Activated CD4-positive, alpha-beta memory T cell treated with anti-CD3 and anti-CD28 coated beads for 36 hours (primary cell): ENCODE results near the gene EDEM1. TPM values are rescaled to one million over a fixed set of nuclear protein-coding genes. Genes with fewer than 3 reads are reported as not detected.
"Not testable (repeated sequence)": the region's sequence is repeated elsewhere in the genome, so short reads cannot be mapped to it uniquely, and the experiment has no call there.

Experiments used
- CTCF ChIA-PET: fragments of 350-600 bp; sonication (Branson Sonifier 250); formaldehyde crosslinking; loops from one replicate; lab custom pipeline; 2021; ENCODE audit warnings: antibody characterized with exemption, inconsistent platforms; lab: Charles Lee
- POLR2A ChIA-PET: fragments of 350-600 bp; sonication (Branson Sonifier 250); formaldehyde crosslinking; loops from one replicate; lab custom pipeline; 2021; ENCODE audit warnings: antibody characterized with exemption; lab: Charles Lee
- DNase-seq: peaks from one replicate; pipeline ENCODE4 v3.0.0-alpha.2; 2020
- H3K27ac Mint-ChIP-seq: one replicate; pipeline ENCODE4 v1.8.0; 2021; ENCODE audit warnings: mixed read lengths
- H3K27me3 Mint-ChIP-seq: one replicate; pipeline ENCODE4 v1.8.0; 2021; ENCODE audit warnings: mixed read lengths
- H3K36me3 Mint-ChIP-seq: one replicate; pipeline ENCODE4 v1.8.0; 2021; ENCODE audit warnings: mixed read lengths
- H3K4me1 Mint-ChIP-seq: one replicate; pipeline ENCODE4 v1.8.0; 2021; ENCODE audit warnings: low read depth, mixed read lengths
- H3K4me3 Mint-ChIP-seq: one replicate; pipeline ENCODE4 v1.8.0; 2021; ENCODE audit warnings: mild to moderate bottlenecking, mixed read lengths
- H3K9me3 Mint-ChIP-seq: one replicate; pipeline ENCODE4 v1.8.0; 2021; ENCODE audit warnings: mixed read lengths
- intact Hi-C: fragments of 100-400 bp; cut with micrococcal nuclease; formaldehyde crosslinking; loops from one replicate; pipeline ENCODE4 v1.15.1; 2023
- total RNA-seq, 2 experiments: library from RNA; stranded (reverse); gene quantifications; one replicate each; pipeline ENCODE4 v1.2.3, GENCODE V29; 2021

Gene EDEM1
- total RNA-seq, 2 experiments from 2014 or later, result 192 to 203 TPM

- no peak overlapping the region for H3K27ac Mint-ChIP-seq
Measured at GRCh38 chr3:5181469-5182141, 5.9 kb upstream of the EDEM1 start.

DNA sequence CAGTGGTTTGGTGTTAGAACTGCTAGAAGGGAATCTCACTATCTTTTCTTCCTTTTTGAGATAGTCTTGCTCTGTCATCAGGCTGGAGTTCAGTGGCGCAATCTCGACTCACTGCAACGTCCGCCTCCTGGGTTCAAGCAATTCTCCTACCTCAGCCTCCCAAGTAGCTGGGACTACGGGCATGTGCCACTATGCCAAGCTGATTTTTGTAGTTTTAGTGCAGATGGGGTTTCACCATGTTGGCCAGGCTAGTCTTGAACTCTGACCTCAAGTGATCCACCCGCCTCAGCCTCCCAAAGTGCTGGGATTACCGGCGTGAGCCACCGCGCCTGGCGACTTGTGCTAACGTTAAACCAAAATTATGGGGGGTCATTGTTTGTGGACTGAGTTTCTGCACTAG lies 3.8 kb upstream of the EDEM1 start:
- H3K4me3 Mint-ChIP-seq, H3K27me3 Mint-ChIP-seq, CTCF ChIA-PET, H3K9me3 Mint-ChIP-seq, POLR2A ChIA-PET, DNase-seq, H3K27ac Mint-ChIP-seq: not testable (repeated sequence)
- Mint-ChIP-seq H3K36me3 (peaks cover 22% of the 10 kb centered on the region), H3K4me1 (peaks cover 20% of the 10 kb centered on the region)
- intact Hi-C loops, result loop anchor here (10.0 kb wide), 1 partner anchor 459 kb away; no protein-coding TSS in a partner anchor

More at GRCh38 chr3:5181469-5182141, 5.9 kb upstream of the EDEM1 start:
- Mint-ChIP-seq H3K4me1 (peaks cover 18% of the 10 kb centered on the region), H3K27me3 (no peaks in the 10 kb centered on the region), H3K9me3 (no peaks in the 10 kb centered on the region), H3K4me3 (no peak overlapping the region), H3K36me3 (peaks cover 27% of the 10 kb centered on the region)
- ChIA-PET POLR2A (interaction anchor here (0.6 to 0.7 kb wide), 2 partner anchors 14 to 673 kb away, joined by 3 read pairs; no protein-coding TSS in a partner anchor), CTCF (interaction anchor here (1.5 to 1.7 kb wide), 2 partner anchors 14 to 470 kb away, joined by 4 read pairs; no protein-coding TSS in a partner anchor)
- no peak for DNase-seq
- intact Hi-C loops, result loop anchor here (10.0 kb wide), 1 partner anchor 457 kb away; no protein-coding TSS in a partner anchor

DNA sequence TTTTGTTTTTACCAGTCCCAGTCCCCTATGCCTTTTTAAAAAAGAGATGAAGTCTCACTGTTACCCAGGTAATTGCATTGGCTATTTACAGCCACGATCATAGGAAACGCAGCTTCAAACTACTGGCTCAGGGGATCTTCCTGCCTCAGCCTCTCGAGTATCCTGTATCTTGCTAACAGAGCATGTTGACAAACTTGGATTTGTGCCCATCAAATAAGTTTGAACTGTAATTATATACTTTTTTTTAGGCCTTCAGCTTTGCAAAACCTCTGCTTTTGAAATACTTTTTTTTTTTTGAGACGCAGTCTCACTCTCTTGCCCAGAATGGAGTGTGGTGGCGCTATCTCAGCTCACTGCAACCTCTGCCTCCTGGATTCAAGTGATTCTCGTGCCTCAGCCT lies 3.0 kb upstream of the EDEM1 start:
- POLR2A ChIA-PET, result no interaction called here
- no peaks in the 10 kb centered on the region for H3K9me3 Mint-ChIP-seq
- DNase-seq, result no peak
- H3K27me3 Mint-ChIP-seq, result no peaks in the 10 kb centered on the region
- CTCF ChIA-PET, result no interaction called here
- no peak overlapping the region for H3K4me3 Mint-ChIP-seq
- no peak overlapping the region for H3K27ac Mint-ChIP-seq
- intact Hi-C loops, result loop anchor here (10.0 kb wide), 1 partner anchor 460 kb away; no protein-coding TSS in a partner anchor
- peaks cover 24% of the 10 kb centered on the region for H3K36me3 Mint-ChIP-seq
- peaks cover 20% of the 10 kb centered on the region for H3K4me1 Mint-ChIP-seq

GRCh38 chr3:5185093-5185673 lies 2.3 kb upstream of the EDEM1 start:
- Mint-ChIP-seq H3K4me1 (peaks cover 23% of the 10 kb centered on the region), H3K4me3 (no peak overlapping the region), H3K9me3 (no peaks in the 10 kb centered on the region), H3K36me3 (peaks cover 31% of the 10 kb centered on the region), H3K27me3 (no peaks in the 10 kb centered on the region), H3K27ac (no peak overlapping the region)
- CTCF ChIA-PET, result interaction anchor here (1.0 to 2.0 kb wide), 4 partner anchors 9 to 474 kb away, joined by 3 to 7 read pairs (median 5); no protein-coding TSS in a partner anchor
- intact Hi-C loops, result loop anchor here (10.0 kb wide), 1 partner anchor 460 kb away; no protein-coding TSS in a partner anchor
- POLR2A ChIA-PET, result interaction anchor here (1.4 to 5.1 kb wide), 2 partner anchors 13 to 62 kb away, joined by 4 to 109 read pairs; no protein-coding TSS in a partner anchor
- no peak for DNase-seq

GRCh38 chr3:5186089-5186857 lies 1.2 kb upstream of the EDEM1 start:
- peaks cover 22% of the 10 kb centered on the region for H3K4me1 Mint-ChIP-seq
- H3K27me3 Mint-ChIP-seq, result no peaks in the 10 kb centered on the region
- DNase-seq, result no peak
- intact Hi-C loops, result loop anchor here (2.0 to 10.0 kb wide), 3 partner anchors 63 to 461 kb away; partner anchors contain the start of genes ARL8B and BHLHE40
- CTCF ChIA-PET, result interaction anchor here (1.5 to 2.0 kb wide), 5 partner anchors 8 to 65 kb away, joined by 3 to 9 read pairs (median 7); no protein-coding TSS in a partner anchor
- H3K9me3 Mint-ChIP-seq, result no peaks in the 10 kb centered on the region
- H3K4me3 Mint-ChIP-seq, result peak overlapping the region; percentile 94
- peaks cover 29% of the 10 kb centered on the region for H3K36me3 Mint-ChIP-seq
- peak overlapping the region; percentile 39 for H3K27ac Mint-ChIP-seq
- POLR2A ChIA-PET, result interaction anchor here (0.9 to 5.1 kb wide), 6 partner anchors 12 to 63 kb away, joined by 3 to 109 read pairs (median 12); partner anchors contain the start of gene ARL8B

GRCh38 chr3:5186858-5187155 lies 700 bp upstream of the EDEM1 start:
- peak overlapping the region; percentile 94 for H3K4me3 Mint-ChIP-seq
- ChIA-PET CTCF (interaction anchor here (1.5 to 2.0 kb wide), 4 partner anchors 18 to 65 kb away, joined by 3 to 9 read pairs (median 7); no protein-coding TSS in a partner anchor), POLR2A (interaction anchor here (0.9 to 5.1 kb wide), 7 partner anchors 12 to 447 kb away, joined by 3 to 109 read pairs (median 3); partner anchors contain the start of gene ARL8B)
- peaks cover 32% of the 10 kb centered on the region for H3K36me3 Mint-ChIP-seq
- DNase-seq, result no peak
- no peaks in the 10 kb centered on the region for H3K9me3 Mint-ChIP-seq
- no peaks in the 10 kb centered on the region for H3K27me3 Mint-ChIP-seq
- H3K4me1 Mint-ChIP-seq, result peaks cover 23% of the 10 kb centered on the region
- intact Hi-C loops, result loop anchor here (1.0 to 10.0 kb wide), 7 partner anchors 26 to 694 kb away; partner anchors contain the start of genes ARL8B, BHLHE40 and ITPR1
- H3K27ac Mint-ChIP-seq, result peak overlapping the region; percentile 88

DNA sequence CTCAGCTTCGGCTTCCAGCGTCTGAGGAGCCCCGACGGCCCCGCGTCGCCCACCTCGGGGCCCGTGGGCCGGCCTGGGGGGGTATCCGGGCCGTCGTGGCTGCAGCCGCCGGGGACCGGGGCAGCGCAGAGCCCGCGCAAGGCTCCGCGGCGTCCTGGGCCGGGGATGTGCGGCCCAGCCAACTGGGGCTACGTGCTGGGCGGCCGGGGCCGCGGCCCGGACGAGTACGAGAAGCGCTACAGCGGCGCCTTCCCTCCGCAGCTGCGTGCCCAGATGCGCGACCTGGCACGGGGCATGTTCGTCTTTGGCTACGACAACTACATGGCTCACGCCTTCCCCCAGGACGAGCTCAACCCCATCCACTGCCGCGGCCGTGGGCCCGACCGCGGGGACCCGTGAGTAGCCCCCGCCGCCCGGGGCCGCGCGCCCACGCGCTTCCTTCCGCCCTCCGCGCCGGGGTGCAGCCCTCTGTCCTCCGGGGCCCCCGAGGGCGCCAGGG lies 462 bp downstream of the EDEM1 start:
- H3K27ac Mint-ChIP-seq, result peak overlapping the region; percentile 98
- H3K36me3 Mint-ChIP-seq, result peaks cover 40% of the 10 kb centered on the region
- intact Hi-C loops, result loop anchor here (1.0 to 10.0 kb wide), 8 partner anchors 9 to 695 kb away; partner anchors contain the start of genes ARL8B, BHLHE40 and ITPR1
- no peaks in the 10 kb centered on the region for H3K27me3 Mint-ChIP-seq
- H3K4me1 Mint-ChIP-seq, result peaks cover 33% of the 10 kb centered on the region
- DNase-seq, result peak; percentile 63
- peak overlapping the region; percentile 96 for H3K4me3 Mint-ChIP-seq
- ChIA-PET CTCF (interaction anchor here (0.7 to 2.8 kb wide), 3 partner anchors 9 to 66 kb away, joined by 4 to 10 read pairs (median 9); no protein-coding TSS in a partner anchor), POLR2A (interaction anchor here (0.6 to 5.1 kb wide), 12 partner anchors 10 to 448 kb away, joined by 3 to 109 read pairs (median 4); partner anchors contain the start of genes ARL8B and BHLHE40)
- H3K9me3 Mint-ChIP-seq, result no peaks in the 10 kb centered on the region

DNA sequence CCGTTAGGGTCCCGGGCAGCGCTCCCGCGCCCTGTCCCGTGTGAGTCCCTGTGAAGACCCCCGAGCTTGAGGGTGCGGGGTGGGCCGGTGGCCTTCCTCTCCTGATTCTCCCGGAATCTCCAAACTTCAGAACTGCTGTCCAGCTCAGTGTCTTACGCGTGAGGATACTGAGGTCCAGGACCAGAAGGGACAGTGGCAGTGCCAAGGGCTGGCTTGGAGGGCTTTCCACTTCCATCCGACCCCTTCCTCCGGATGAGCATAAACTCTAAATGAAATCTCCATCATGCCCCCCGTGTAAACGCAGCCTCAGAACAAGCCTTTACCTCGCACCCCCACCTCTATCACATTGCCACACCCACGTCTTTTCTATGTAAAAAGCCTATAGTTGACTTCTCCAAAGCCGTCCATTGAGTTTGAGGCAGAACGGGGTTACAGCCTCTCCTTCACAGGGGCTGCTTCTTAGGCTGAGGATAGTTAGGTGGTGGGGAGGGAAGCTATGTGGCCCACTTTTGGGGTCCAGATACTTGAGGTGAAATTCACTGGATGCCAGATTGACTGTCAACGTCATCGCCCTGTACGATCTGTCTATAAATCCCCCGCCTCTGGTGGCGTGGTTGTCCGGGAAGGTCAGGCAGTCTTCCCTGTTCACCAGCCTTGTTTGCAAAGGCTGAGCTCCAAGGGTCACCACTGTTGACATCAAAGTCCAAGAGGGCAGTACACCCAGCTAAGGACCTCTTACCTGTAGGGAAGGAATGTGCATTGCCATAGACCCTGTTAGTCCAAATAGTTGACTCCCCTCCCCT lies 1.1 kb downstream of the EDEM1 start:
- peaks cover 37% of the 10 kb centered on the region for H3K4me1 Mint-ChIP-seq

DNA sequence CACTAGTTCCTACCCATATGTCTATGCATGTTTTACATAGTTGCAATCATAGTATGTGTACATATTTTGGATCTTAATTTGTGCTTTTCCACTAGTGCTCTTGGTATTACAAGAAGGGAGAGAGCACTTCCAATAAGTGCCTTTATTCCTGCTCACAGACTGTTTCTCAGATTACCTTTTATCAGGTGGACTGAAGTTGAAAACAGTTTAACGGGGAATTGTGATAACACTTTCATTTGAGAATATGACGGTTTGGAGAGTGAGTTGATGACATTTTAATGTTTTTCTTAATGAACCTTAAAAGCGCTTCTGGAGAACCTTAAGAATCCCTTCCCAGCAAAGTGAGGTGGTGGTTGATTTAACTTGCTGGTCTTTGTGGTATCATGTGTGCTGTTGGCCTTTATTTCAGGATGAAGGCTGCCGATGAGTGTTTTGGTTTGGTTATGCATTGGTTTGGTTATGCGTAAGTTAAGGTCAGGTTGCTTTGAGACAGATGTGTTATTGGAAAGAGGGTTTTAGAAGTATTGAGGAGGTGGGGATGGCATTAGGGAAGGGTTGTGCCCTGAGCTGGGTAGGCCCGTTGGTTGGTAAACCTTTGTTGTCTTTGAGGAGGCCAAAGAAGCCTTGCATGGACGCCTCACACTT lies 2.8 kb downstream of the EDEM1 start:
- Mint-ChIP-seq H3K36me3 (peaks cover 56% of the 10 kb centered on the region), H3K9me3 (no peaks in the 10 kb centered on the region), H3K27me3 (no peaks in the 10 kb centered on the region), H3K4me1 (peaks cover 53% of the 10 kb centered on the region), H3K27ac (peak overlapping the region; percentile 98), H3K4me3 (peak overlapping the region; percentile 96)
- POLR2A ChIA-PET, result interaction anchor here (0.8 to 5.1 kb wide), 6 partner anchors 8 to 204 kb away, joined by 3 to 109 read pairs (median 12); partner anchors contain the start of gene ARL8B
- intact Hi-C loops, result loop anchor here (1.0 to 2.0 kb wide), 2 partner anchors 15 to 67 kb away; no protein-coding TSS in a partner anchor
- peak; percentile 63 for DNase-seq
- CTCF ChIA-PET, result interaction anchor here (1.3 to 2.8 kb wide), 2 partner anchors 30 to 67 kb away, joined by 3 to 10 read pairs; no protein-coding TSS in a partner anchor

More for the DNA sequence above, 1.1 kb downstream of the EDEM1 start:
- Mint-ChIP-seq H3K27me3 (no peaks in the 10 kb centered on the region), H3K4me3 (peak overlapping the region; percentile 96), H3K36me3 (peaks cover 43% of the 10 kb centered on the region), H3K27ac (peak overlapping the region; percentile 98), H3K9me3 (no peaks in the 10 kb centered on the region)
- intact Hi-C loops, result loop anchor here (1.0 to 10.0 kb wide), 2 partner anchors 9 to 464 kb away; no protein-coding TSS in a partner anchor
- peak; percentile 68 for DNase-seq
- CTCF ChIA-PET, result interaction anchor here (0.7 to 2.8 kb wide), 3 partner anchors 8 to 65 kb away, joined by 3 to 10 read pairs (median 4); no protein-coding TSS in a partner anchor
- POLR2A ChIA-PET, result interaction anchor here (0.6 to 5.1 kb wide), 16 partner anchors 10 to 695 kb away, joined by 3 to 109 read pairs (median 4); partner anchors contain the start of genes ARL8B, BHLHE40 and ITPR1
